Sciatic nerve (tissue), 2 donors: Measurements from ENCODE around the gene HGS. TPM values are rescaled to one million over a fixed set of nuclear protein-coding genes. Genes with fewer than 3 reads are reported as not detected.

Experiments used
- ATAC-seq: fragments of 200-7000 bp; cut with Tn5 transposase; one replicate; pipeline ENCODE4 v1.9.1; 2020; ENCODE audit warnings: mild to moderate bottlenecking, moderate library complexity
- DNase-seq: peaks from one replicate; pipeline ENCODE4 v3.0.0-alpha.2; 2020; ENCODE audit warnings: low spot score
- intact Hi-C: fragments of 100-400 bp; cut with DNase I; formaldehyde crosslinking; loops from one replicate; pipeline ENCODE4 v1.14.2; 2022
- total RNA-seq: library from RNA; stranded (reverse); fragmentation: NEBNext Ultra II Directional; extraction: Animal tissue kit (Norgen Biotek cat#: 25700); gene quantifications from one replicate; pipeline ENCODE4 v1.2.1, GENCODE V29; 2021
- donor health status: DM: no; HTN: no; CAD: no.
- donor health status: DM: no; HTN: no; CAD: no.

The HGS gene
- total RNA-seq, 1 donor from 2014 or later, result 79.8 TPM

GRCh38 chr17:81713556-81714411 is 30.0 kb downstream of the HGS start:
- intact Hi-C loops, result no loop called here

DNA sequence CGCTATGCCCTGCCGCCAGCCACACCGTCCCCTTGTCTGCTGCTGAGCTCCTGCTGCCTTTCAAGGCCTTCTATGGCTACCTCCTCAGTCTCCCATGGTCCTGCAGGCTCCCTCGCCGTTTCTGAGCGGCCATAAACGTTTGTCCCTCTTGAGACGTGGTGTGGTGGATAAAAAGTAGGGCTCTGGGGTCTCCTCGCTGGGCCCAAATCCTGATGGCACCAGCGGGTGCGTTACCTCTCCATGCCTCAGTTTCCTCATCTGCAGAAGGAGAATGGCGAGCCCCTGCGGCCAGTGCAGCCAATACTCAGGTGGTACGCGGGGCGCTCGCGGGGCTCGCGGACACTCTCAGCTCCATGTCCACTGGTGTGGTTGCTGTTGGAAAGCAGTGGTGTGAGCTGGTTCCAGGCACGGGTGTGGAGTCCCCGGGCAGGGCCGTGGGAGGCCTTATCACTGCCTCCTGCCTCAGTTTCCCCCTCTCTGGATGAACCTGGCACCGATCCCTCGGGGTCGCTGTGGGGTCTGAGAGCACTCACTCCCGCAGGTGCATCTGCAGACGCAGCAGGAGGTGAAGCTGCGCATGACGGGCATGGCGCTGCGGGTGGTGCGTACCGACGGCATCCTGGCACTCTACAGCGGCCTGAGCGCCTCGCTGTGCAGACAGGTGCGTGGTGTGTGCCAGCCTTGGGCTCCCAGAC is 30.7 kb downstream of the HGS start:
- intact Hi-C loops, result no loop called here
- DNase-seq (no peak), ATAC-seq (no peak)

More at GRCh38 chr17:81713556-81714411, 30.0 kb downstream of the HGS start:
- ATAC-seq (peak; percentile 51), DNase-seq (no peak)

- no peak for DNase-seq
- intact Hi-C loops, result no loop called here
- ATAC-seq, result no peak
These were observed 31.5 kb downstream of the HGS start for GRCh38 chr17:81715107-81715871.

- ATAC-seq, result no peak
- DNase-seq, result no peak
- intact Hi-C loops, result no loop called here
These were observed 32.3 kb downstream of the HGS start for GRCh38 chr17:81715872-81716673.

- ATAC-seq, result no peak
- intact Hi-C loops, result no loop called here
These were observed 32.8 kb downstream of the HGS start for GRCh38 chr17:81716674-81716996.

GRCh38 chr17:81717049-81717765 is 33.4 kb downstream of the HGS start:
- ATAC-seq, result no peak
- intact Hi-C loops, result no loop called here
- no peak for DNase-seq

More at GRCh38 chr17:81716674-81716996, 32.8 kb downstream of the HGS start:
- DNase-seq, result no peak

DNA sequence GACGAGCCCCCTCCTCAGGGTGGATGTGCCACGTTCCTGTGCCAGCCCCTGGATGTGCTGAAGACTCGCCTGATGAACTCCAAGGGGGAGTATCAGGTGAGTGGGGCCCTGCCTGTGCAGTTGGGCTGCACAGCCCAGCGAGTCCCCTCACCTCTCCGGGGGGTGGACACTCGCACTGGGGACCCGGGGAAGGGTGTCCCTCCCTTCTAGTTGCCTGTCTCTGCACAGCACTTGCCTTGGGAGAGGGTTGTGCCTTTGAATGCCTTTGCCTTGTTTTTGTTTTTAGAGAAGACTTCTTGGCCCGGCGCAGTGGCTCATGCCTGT is 33.9 kb downstream of the HGS start:
- intact Hi-C loops, result no loop called here
- DNase-seq, result no peak
- no peak for ATAC-seq

DNA sequence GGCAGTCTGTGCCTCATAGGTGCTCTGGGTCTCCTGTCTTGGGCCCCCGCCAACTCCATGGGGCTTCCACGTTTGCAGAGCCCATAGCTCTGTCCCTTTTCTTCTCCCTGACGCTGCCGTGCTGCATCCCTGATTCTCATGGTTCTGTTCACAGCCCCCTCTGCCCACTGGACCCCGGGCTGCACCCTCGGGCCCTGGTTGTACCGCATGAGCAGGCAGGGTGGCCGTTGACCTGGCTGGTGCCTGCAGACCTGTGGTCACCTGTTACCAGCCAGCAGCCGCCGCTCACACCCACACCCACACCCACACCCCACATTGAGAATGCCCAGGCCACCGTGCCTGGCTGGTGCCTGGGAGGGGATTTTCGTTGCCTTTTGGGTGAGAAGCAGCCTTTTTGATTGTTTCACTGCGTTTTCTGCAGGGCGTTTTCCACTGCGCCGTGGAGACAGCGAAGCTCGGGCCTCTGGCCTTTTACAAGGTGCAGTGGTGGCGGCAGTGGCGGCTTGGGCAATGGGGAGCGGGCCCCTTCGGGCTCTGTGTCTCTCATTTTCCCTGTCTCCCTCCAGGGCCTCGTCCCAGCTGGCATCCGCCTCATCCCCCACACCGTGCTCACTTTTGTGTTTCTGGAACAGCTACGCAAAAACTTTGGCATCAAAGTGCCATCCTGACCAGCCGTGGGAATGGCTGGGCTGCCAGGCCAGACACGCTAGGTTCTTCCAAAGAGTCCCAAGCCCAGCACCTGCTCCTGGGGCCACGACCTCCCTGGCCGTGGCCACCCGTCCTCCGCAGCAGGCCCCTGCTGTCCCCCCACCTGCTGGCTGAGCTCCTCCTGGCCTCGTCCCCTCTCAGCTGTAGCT is 35.8 kb downstream of the HGS start:
- DNase-seq (no peak), ATAC-seq (no peak)
- intact Hi-C loops, result no loop called here

DNA sequence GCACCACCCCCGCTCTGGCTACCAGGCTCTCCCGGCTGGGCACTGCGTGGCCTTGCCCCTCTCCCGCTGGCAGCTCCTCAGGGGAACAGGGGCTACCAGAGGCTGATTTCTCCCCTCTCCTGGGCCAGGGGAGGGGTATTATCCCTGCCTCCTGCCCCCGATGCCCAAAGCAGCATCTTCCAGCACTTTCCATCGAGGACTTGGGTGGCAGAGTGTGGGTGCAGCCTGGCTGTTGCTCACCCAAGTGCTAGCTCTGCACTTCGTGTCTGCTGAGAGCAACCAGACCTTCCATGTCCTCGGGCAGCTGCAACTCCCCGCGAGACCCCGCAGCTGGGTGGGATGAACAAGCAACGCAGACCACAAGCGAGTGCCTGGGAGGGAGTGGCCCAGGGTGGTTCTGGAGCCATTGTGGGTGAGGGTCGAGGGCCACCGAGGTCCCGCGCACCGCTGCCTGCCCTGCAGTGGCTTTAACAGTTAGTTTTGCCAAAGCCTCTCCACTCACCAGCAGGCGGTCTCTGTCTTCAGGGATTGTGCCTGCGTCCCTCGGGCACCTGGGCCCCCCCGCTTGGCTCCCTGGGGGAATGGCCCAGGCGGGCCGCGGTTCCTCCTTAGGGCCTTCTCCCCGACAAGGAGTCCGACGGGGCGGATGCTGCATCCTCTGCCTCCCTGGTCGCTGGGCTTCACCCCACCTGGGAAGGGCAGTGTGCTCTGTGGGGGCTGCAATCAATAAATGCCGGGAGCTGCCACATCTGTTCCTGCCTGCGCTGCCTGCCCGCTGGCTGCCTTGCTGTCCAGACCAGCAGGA is 36.7 kb downstream of the HGS start:
- ATAC-seq (no peak), DNase-seq (no peak)
- intact Hi-C loops, result no loop called here

- DNase-seq, result no peak
- intact Hi-C loops, result no loop called here
- ATAC-seq, result peak; percentile 61
These were observed 38.6 kb downstream of the HGS start for GRCh38 chr17:81722184-81723120.

DNA sequence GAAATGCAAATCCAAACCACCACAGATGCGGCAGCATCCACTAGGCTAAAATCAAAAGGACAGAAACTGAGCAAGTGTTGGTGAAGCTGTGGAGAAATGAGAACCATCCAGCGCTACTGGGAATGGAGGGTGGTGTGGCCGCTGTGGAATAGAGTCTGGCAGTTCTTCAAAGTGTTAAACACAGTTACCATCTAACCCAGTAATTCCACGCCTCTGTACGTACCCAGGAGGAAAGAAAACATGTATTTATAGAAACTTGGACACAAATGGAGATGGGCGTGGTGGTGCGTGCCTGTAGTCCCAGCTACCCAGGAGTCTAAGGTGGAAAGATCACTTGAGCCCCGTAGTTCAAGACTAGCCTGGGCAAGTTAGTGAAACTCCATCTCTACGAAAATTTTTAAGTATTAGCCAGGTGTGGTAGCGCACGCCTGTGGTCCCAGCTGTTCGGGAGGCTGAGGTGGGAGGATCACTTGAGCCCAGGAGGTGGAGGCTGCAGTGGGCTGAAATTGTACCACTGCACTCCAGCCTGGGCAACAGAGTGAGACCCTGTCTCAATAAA is 39.9 kb downstream of the HGS start:
- intact Hi-C loops, result no loop called here
- DNase-seq (no peak), ATAC-seq (peak; percentile 53)

DNA sequence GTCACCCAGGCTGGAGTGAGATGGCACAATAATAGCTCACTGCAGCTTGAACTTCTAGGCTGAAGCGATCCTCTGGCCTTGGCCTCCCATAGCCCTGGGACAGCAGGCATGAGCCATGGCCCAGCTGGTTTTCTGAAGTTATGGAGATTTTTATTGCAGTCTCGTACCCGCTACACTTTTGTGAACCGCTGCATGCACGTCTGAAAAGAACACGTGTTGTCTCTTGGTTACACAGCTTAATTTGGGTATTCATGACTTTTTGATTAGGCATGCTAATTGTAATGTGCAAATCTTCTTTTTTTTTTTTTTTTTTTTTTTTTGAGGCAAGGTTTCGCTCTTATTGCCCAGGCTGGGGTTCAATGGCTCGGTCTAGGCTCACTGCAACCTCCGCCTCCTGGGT is 41.6 kb downstream of the HGS start:
- ATAC-seq (no peak), DNase-seq (no peak)
- intact Hi-C loops, result no loop called here

DNA sequence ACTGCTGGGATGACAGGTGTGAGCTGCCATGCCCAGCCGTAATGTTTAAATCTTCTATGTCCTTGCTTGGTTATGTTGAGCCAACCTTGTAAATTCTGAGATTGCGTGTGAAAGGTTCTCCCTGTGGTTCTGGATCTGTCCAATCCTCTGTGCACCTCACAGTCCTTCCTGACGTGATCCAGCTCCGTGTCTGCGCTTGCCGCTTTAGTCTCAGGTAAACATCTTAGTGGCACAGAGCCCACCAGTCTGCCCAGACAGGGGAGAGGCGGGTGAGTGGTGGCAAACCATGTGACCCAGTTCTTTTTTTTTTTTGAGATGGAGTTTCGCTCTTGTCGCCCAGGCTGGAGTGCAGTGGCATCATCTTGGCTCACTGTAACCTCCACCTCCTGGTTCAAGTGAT is 42.2 kb downstream of the HGS start:
- ATAC-seq (no peak), DNase-seq (no peak)
- intact Hi-C loops, result no loop called here

DNA sequence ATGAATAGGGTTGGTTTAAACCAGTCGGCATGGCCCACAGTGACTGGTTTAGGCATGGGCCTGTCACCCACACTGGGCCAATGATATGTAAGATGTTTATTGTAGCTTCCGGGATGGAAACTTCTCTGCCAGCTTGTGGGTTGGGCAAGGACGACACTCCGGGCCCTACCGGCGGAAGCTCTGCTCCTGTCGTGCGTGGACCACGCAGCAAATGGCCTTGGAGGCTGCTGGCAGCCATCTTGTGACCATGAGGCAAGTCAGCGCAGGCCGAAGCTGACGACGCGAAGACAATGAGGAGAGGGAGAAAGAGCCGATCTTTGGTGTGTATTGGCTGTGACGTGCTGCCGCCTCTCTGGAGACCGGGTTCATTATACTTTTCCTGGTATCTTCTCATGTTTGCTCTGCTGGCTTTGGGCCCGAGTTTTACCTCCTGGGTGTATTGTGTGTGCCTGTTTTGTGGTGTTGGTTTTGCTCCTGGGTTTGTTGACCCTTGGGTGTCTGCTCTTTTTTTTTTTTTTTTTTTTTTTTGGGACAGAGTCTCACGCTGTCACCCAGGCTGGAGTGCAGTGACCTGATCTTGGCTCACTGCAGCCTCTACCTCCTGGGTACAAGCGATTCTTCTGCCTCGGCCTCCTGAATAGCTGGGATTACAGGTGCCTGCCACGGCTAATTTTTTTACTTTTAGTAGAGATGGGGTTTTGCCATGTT is 43.7 kb downstream of the HGS start:
- no peak for DNase-seq
- ATAC-seq, result no peak
- intact Hi-C loops, result no loop called here
